HEK293T (cell line): Measurements from ENCODE around the gene GRM7.

Experiments used
- CTCF ChIA-PET: fragments of 350-600 bp; formaldehyde crosslinking; extraction: SDS; loops from one replicate; lab custom pipeline; 2021; ENCODE audit warnings: antibody characterized with exemption, inconsistent platforms; lab: Yijun Ruan, JAX
- POLR2A ChIA-PET: fragments of 350-600 bp; formaldehyde crosslinking; extraction: SDS; loops from one replicate; lab custom pipeline; 2020; ENCODE audit warnings: antibody characterized with exemption, inconsistent platforms; lab: Yijun Ruan, JAX
- DNase-seq: peaks from one replicate; pipeline ENCODE4 v3.0.0; 2012; ENCODE audit warnings: mixed read lengths; ENCODE audit errors: extremely low spot score
- ARNT ChIP-seq: fragments of 450-650 bp; IDR thresholded peaks from 2 replicates; pipeline ENCODE4 v1.6.1; 2017; ENCODE audit warnings: mild to moderate bottlenecking
- FOXA1 ChIP-seq: fragments of 450-650 bp; IDR thresholded peaks from 2 replicates; pipeline ENCODE4 v1.6.1; 2016; ENCODE audit warnings: mild to moderate bottlenecking
- SP1 ChIP-seq: fragments of 450-650 bp; IDR thresholded peaks from 2 replicates; pipeline ENCODE4 v1.6.1; 2017
- SUZ12 ChIP-seq: fragments of 450-650 bp; IDR thresholded peaks from 2 replicates; pipeline ENCODE4 v1.6.1; 2016; ENCODE audit warnings: mild to moderate bottlenecking
- TARDBP ChIP-seq: fragments of 450-650 bp; IDR thresholded peaks from 2 replicates; pipeline ENCODE4 v1.6.1; 2016
- ZNF384 ChIP-seq: fragments of 450-650 bp; IDR thresholded peaks from 2 replicates; pipeline ENCODE4 v1.6.1; 2016
- TF ChIP-seq, protein P1 (sequence below): fragments of 450-650 bp; IDR thresholded peaks from 2 replicates; pipeline ENCODE4 v1.6.1; 2016

The GRM7 gene

DNA sequence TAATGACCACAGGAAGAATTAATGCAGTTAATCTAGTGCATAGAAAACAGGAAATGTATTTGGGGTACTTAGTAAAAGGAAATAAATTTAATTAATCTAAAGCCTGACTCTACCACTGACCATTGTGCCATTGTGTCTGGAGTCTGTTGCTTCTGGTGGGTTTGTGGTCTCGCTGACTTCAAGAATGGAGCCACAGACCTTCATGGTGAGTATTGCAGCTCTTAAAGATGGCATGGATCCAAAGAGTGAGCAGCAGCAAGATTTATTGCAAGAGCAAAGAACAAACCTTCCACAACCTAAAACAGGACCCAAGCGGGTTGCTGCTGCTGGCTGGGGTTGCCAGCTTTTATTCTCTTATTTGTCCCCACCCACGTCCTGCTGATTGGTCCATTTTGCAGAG, 929.2 kb downstream of the GRM7 start:
- CTCF ChIA-PET: no interaction called here
- no peak for DNase-seq
- TF ChIP-seq ZNF384: no peak
- TF ChIP-seq FOXA1: no peak
- TF ChIP-seq TARDBP: no peak
- no peak for TF ChIP-seq SP1
- TF ChIP-seq SUZ12: no peak
- TF ChIP-seq, protein P1, sequence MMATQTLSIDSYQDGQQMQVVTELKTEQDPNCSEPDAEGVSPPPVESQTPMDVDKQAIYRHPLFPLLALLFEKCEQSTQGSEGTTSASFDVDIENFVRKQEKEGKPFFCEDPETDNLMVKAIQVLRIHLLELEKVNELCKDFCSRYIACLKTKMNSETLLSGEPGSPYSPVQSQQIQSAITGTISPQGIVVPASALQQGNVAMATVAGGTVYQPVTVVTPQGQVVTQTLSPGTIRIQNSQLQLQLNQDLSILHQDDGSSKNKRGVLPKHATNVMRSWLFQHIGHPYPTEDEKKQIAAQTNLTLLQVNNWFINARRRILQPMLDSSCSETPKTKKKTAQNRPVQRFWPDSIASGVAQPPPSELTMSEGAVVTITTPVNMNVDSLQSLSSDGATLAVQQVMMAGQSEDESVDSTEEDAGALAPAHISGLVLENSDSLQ: no peak
- TF ChIP-seq ARNT: no peak
- POLR2A ChIA-PET: no interaction called here
